K562 (cell line): ENCODE data around the gene PNMA8C. TPM values are rescaled to one million over a fixed set of nuclear protein-coding genes. Genes with fewer than 3 reads are reported as not detected.
A peak's percentile ranks its signal among the peaks of the same experiment; 100 is the strongest.

Experiments used
- ATAC-seq: fragments of 200-7000 bp; cut with Tn5 transposase; 3 replicates; pipeline ENCODE4 v1.9.1; 2020; ENCODE audit warnings: moderate library complexity
- BruUV-seq: library from RNA; stranded (reverse); fragments of 400-500 nt; replicated peaks from 2 replicates; lab custom pipeline; 2021; lab: Mats Ljungman, UMichigan
- CTCF ChIA-PET: fragments of 300-600 bp; formaldehyde crosslinking; extraction: SDS; loops from one replicate; lab custom pipeline; 2021; ENCODE audit warnings: low intra/inter-chr PET ratio; lab: Yijun Ruan, JAX
- POLR2A ChIA-PET: fragments of 300-600, 350-650 bp; sonication (Branson Sonifier 250); formaldehyde crosslinking; extraction: SDS; loops from one replicate; lab custom pipeline; 2021; ENCODE audit warnings: antibody characterized with exemption, inconsistent platforms; lab: Yijun Ruan, JAX
- DNase-seq, 4 experiments: peaks; one replicate each; pipeline versions ENCODE4 v3.0.0 to v3.0.0-alpha.2; 2011 to 2018; ENCODE audit warnings: low spot score in 3 of 4, mixed read lengths in 3 of 4; ENCODE audit errors: extremely low read depth in 1 of 4
- FAIRE-seq: peaks from 2 replicates; lab custom pipeline; 2011; peaks lifted over from hg19 to GRCh38; lab: Jason Lieb, UNC
- H2AFZ ChIP-seq: 2 replicates; pipeline ENCODE4 v1.6.0; 2011; ENCODE audit warnings: low read depth, low read length, control low read depth, inconsistent platforms
- H3K27ac ChIP-seq: fragments of 200-600 bp; 3 replicates; pipeline ENCODE4 v1.8.0; 2011; ENCODE audit warnings: low read depth, mild to moderate bottlenecking, control low read depth, inconsistent platforms, low read length, moderate library complexity, mixed read lengths; ENCODE audit errors: extremely low read depth
- H3K27me3 ChIP-seq, 2 experiments: fragments of 300-600 bp in 1 of 2; 2 replicates in 1 of 2; 3 replicates in 1 of 2; pipeline versions ENCODE4 v1.6.0 to v1.8.0; 2011; ENCODE audit warnings: inconsistent platforms in 2 of 2, low read length in 2 of 2, mild to moderate bottlenecking in 1 of 2, mixed read lengths in 1 of 2, moderate library complexity in 1 of 2; ENCODE audit not compliant: control insufficient read depth in 2 of 2, insufficient read depth in 2 of 2
- H3K36me3 ChIP-seq: fragments of 300-600 bp; 3 replicates; pipeline ENCODE4 v1.8.0; 2011; ENCODE audit warnings: mild to moderate bottlenecking, low read length, inconsistent platforms; ENCODE audit not compliant: control insufficient read depth, insufficient read depth
- H3K4me1 ChIP-seq, 2 experiments: fragments of 200-600 bp in 1 of 2; replicated peaks in 1 of 2; 2 replicates in 1 of 2; 3 replicates in 1 of 2; pipeline versions ENCODE4 v1.5.1 to v1.8.0; 2011; ENCODE audit warnings: inconsistent platforms in 2 of 2, low read length in 2 of 2, mild to moderate bottlenecking in 1 of 2, mixed read lengths in 1 of 2, moderate library complexity in 1 of 2; ENCODE audit not compliant: control insufficient read depth in 2 of 2, insufficient read depth in 2 of 2
- H3K4me2 ChIP-seq: 2 replicates; pipeline ENCODE4 v1.6.1; 2011; ENCODE audit warnings: low read length, control low read depth, inconsistent platforms, mixed read lengths; ENCODE audit not compliant: insufficient read depth
- H3K4me3 ChIP-seq: fragments of 200-600 bp; sonication (generic), shearing (Covaris generic); 2 replicates; pipeline ENCODE4 v1.5.1; 2016; ENCODE audit warnings: control low read depth, inconsistent platforms
- H3K79me2 ChIP-seq: fragments of 200-600 bp; 3 replicates; pipeline ENCODE4 v1.8.0; 2011; ENCODE audit warnings: low read length, inconsistent platforms; ENCODE audit not compliant: control insufficient read depth, insufficient read depth
- H3K9ac ChIP-seq, 2 experiments: 2 replicates each; pipeline versions ENCODE4 v1.6.0 to v1.6.1; 2011; ENCODE audit warnings: low read depth in 2 of 2, low read length in 2 of 2, control low read depth in 1 of 2, inconsistent platforms in 1 of 2, mild to moderate bottlenecking in 1 of 2, mixed read lengths in 1 of 2; ENCODE audit not compliant: insufficient read depth in 1 of 2
- H3K9me1 ChIP-seq: one replicate; pipeline ENCODE4 v1.6.0; 2011; ENCODE audit warnings: inconsistent platforms, mild to moderate bottlenecking, low read length, moderate library complexity; ENCODE audit not compliant: control insufficient read depth, insufficient read depth
- H3K9me3 ChIP-seq: replicated peaks from 2 replicates; pipeline ENCODE4 v1.5.1; 2011; ENCODE audit warnings: low read depth, low read length, inconsistent platforms; ENCODE audit not compliant: control insufficient read depth, insufficient read depth
- H4K20me1 ChIP-seq: replicated peaks from 2 replicates; pipeline ENCODE4 v1.6.1; 2011; ENCODE audit warnings: low read length, inconsistent platforms, mixed read lengths; ENCODE audit not compliant: control insufficient read depth, insufficient read depth
- ADNP ChIP-seq: fragments of 200-800 bp; sonication (Bioruptor generic); IDR thresholded peaks from 2 replicates; pipeline ENCODE4 v1.6.1; 2016; ENCODE audit warnings: missing genetic modification characterization, missing compliant biosample characterization
- BRD9 ChIP-seq: fragments of 450-650 bp; IDR thresholded peaks from 2 replicates; pipeline ENCODE4 v1.6.1; 2018; ENCODE audit warnings: low read depth; ENCODE audit not compliant: partially characterized antibody
- CBX1 ChIP-seq: sonication (generic); IDR thresholded peaks from 2 replicates; pipeline ENCODE4 v1.6.1; 2016; ENCODE audit warnings: antibody characterized with exemption, low read depth, mild to moderate bottlenecking
- CBX3 ChIP-seq, 2 experiments: IDR thresholded peaks; 1 replicate in 1 of 2; 2 replicates in 1 of 2; pipeline ENCODE4 v1.6.1; 2012; ENCODE audit warnings: inconsistent platforms in 2 of 2, low read length in 2 of 2, borderline replicate concordance in 1 of 2, control low read depth in 1 of 2
- DACH1 ChIP-seq: fragments of 450-650 bp; IDR thresholded peaks from 2 replicates; pipeline ENCODE4 v1.6.1; 2018; ENCODE audit not compliant: partially characterized antibody
- HDAC2 ChIP-seq: fragments of 450-650 bp; IDR thresholded peaks from 2 replicates; pipeline ENCODE4 v1.6.1; 2016; ENCODE audit warnings: mild to moderate bottlenecking
- HNRNPLL ChIP-seq: fragments of 200-400 bp; formaldehyde crosslinking; IDR thresholded peaks from 2 replicates; pipeline ENCODE4 v1.6.1; 2017; ENCODE audit warnings: low read length, low read depth, mild to moderate bottlenecking; ENCODE audit not compliant: poor library complexity, severe bottlenecking
- IFI16 ChIP-seq: fragments of 250-450 bp; sonication (Bioruptor Pico); IDR thresholded peaks from 2 replicates; pipeline ENCODE4 v2.1.2; 2022; ENCODE audit warnings: mild to moderate bottlenecking, inconsistent platforms
- KDM1A ChIP-seq, 2 experiments: fragments of 450-650 bp; IDR thresholded peaks; 2 replicates each; pipeline ENCODE4 v1.6.1; 2016; ENCODE audit warnings: mild to moderate bottlenecking in 2 of 2
- MYC ChIP-seq, 2 experiments: fragments of 250-450 bp in 1 of 2; sonication (Bioruptor Pico) in 1 of 2; IDR thresholded peaks; 2 replicates each; pipeline versions ENCODE4 v1.5.1 to v1.6.1; 2012 to 2021; ENCODE audit warnings: low read depth in 2 of 2, borderline replicate concordance in 1 of 2, improper control_type of control experiment in 1 of 2, low read length in 1 of 2, mild to moderate bottlenecking in 1 of 2, moderate library complexity in 1 of 2
- POLR2H ChIP-seq: IDR thresholded peaks from 2 replicates; pipeline ENCODE4 v1.6.1; 2016; ENCODE audit warnings: missing genetic modification characterization, low read depth, mild to moderate bottlenecking, control low read depth, missing compliant biosample characterization, moderate library complexity
- PYGO2 ChIP-seq: fragments of 450-650 bp; IDR thresholded peaks from 2 replicates; pipeline ENCODE4 v1.6.1; 2016; ENCODE audit warnings: mild to moderate bottlenecking, missing genetic modification characterization, moderate library complexity, missing compliant biosample characterization
- RBM25 ChIP-seq: fragments of 200-400 bp; formaldehyde crosslinking; IDR thresholded peaks from 2 replicates; pipeline ENCODE4 v1.6.1; 2018; ENCODE audit warnings: low read length, low read depth, moderate library complexity; ENCODE audit not compliant: severe bottlenecking
- SAP30 ChIP-seq: fragments of 200-600 bp; sonication (generic); IDR thresholded peaks from 2 replicates; pipeline ENCODE4 v1.6.1; 2012; ENCODE audit warnings: borderline replicate concordance, low read depth, mild to moderate bottlenecking, moderate library complexity, low read length, control low read depth, inconsistent platforms; ENCODE audit not compliant: insufficient read depth, poor library complexity, severe bottlenecking
- THRAP3 ChIP-seq: fragments of 450-650 bp; IDR thresholded peaks from 2 replicates; pipeline ENCODE4 v1.6.1; 2016; ENCODE audit warnings: mild to moderate bottlenecking, inconsistent platforms, borderline replicate concordance
- ZNF224 ChIP-seq: sonication (generic); formaldehyde crosslinking; IDR thresholded peaks from 2 replicates; pipeline ENCODE4 v1.8.0; 2022; ENCODE audit warnings: mild to moderate bottlenecking, missing genetic modification reagents
- WGBS: fragments of 100-300 bp; shearing (Covaris generic); methylation state at CpG from one replicate; pipeline ENCODE4 v1.1.6; 2016; ENCODE audit warnings: low coverage, mixed read lengths; ENCODE audit not compliant: insufficient coverage; ENCODE audit errors: missing lambda C conversion rate; 5-methylcytosine and 5-hydroxymethylcytosine counted together
- in situ Hi-C: fragments of 300-500 bp; cut with MboI; formaldehyde crosslinking; loops from 4 replicates; pipeline ENCODE4 v1.15.0; 2018; ENCODE audit warnings: inconsistent platforms, mixed read lengths
- intact Hi-C: fragments of 100-400 bp; cut with micrococcal nuclease; formaldehyde crosslinking; loops from 2 replicates; pipeline ENCODE4 v1.14.2; 2022
- polyA plus RNA-seq, 8 experiments: library from polyadenylated mRNA; depleted of rRNA in 4 of 8; stranded (reverse) in 5 of 8; unstranded in 3 of 8; fragments of >200 nt; fragmentation: Nextera tagmentation in 2 of 8; fragmentation: Illumina TruSeq in 1 of 8; extraction: Ambion mirVana in 2 of 8; extraction: Trizol in 1 of 8; gene quantifications; 2 replicates each; pipeline versions ENCODE4 v1.2.1 to v1.2.3, GENCODE V29; 2011 to 2014; ENCODE audit warnings: inconsistent platforms in 1 of 8, missing spikeins in 1 of 8
- total RNA-seq, 7 experiments: library from RNA; depleted of rRNA in 6 of 7; stranded (reverse); fragments of >200 nt in 6 of 7; fragmentation: Illumina TruSeq in 2 of 7; extraction: Trizol in 2 of 7; gene quantifications; 2 replicates each; pipeline versions ENCODE4 v1.2.1 to v1.2.3, GENCODE V29; 2011 to 2021; ENCODE audit warnings: low replicate concordance in 1 of 7
- TF ChIP-seq, protein P1 (sequence below): IDR thresholded peaks from 2 replicates; pipeline ENCODE4 v1.6.1; 2011; ENCODE audit not compliant: insufficient read length; ENCODE audit errors: extremely low read depth
- TF ChIP-seq, protein P2 (sequence below): fragments of 450-650 bp; IDR thresholded peaks from 2 replicates; pipeline ENCODE4 v1.6.1; 2016; ENCODE audit warnings: low read depth, mild to moderate bottlenecking, moderate library complexity

Gene PNMA8C
- total and polyA plus RNA-seq, 9 of the 15 experiments (the other 6 are each of a cell fraction or from before 2014, with no cell fraction given) = 0.04 to 0.05 (median 0.05) TPM; not detected in 6

DNA sequence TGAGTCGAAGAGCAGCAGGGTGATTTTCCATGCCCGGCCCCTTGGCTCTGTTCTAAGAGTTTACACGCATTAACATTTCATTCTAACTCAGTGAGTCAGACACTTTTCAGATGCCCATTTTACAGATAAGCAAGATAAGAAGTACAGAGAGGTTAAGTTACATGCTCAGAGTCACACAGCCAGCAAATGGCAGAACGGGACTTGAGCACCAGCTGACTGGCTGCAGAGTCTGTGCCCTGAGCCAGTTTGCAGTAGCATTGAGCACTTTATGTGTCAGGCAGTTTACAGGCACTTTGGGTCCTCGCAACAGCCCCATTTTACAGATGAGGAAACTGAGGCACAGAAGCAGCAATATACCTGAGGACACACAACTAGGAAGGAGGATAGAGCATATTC is 34.3 kb downstream of the PNMA8C start:
- Histone ChIP-seq H3K4me1 (peaks cover 0 to 23% of the 10 kb centered on the region in 2 experiments; a peak in 2 of 5 replicates), H3K4me3 (no peak overlapping the region), H3K36me3 (peaks cover 28% of the 10 kb centered on the region; the same call in 2 of the 3 replicates), H2AFZ (no peak overlapping the region), H3K27me3 (peaks cover 5 to 8% of the 10 kb centered on the region in 2 experiments; a peak in 2 of 5 replicates), H3K9me3 (no peaks in the 10 kb centered on the region), H3K9me1 (no peaks in the 10 kb centered on the region), H3K79me2 (no peaks in the 10 kb centered on the region), H4K20me1 (no peaks in the 10 kb centered on the region), H3K27ac (no peak overlapping the region), H3K4me2 (no peak overlapping the region), H3K9ac (no peak overlapping the region)
- WGBS = 62% methylated on average over 5 of the region's 5 CpGs
- in situ Hi-C loops (no loop called here), intact Hi-C loops (no loop called here)
- POLR2A ChIA-PET = no interaction called here
- CTCF ChIA-PET = interaction anchor here (0.5 to 13.2 kb wide), 6 partner anchors 22 to 366 kb away, joined by 3 to 325 read pairs (median 4); no protein-coding TSS in a partner anchor
- FAIRE-seq (peak; percentile 35), DNase-seq (no peak), ATAC-seq (no peak)
- BruUV-seq = no TSS peak
- peak in 1 of 2 experiments; percentile 65; a peak in 1 of 3 replicates for TF ChIP-seq CBX3 (IDR thresholded peaks at IDR 0.05; ENCODE audit: borderline replicate concordance in 1 of 2, low read length in 2 of 2)
- TF ChIP-seq RBM25 = peak; percentile 89
- no peak for TF ChIP-seq HNRNPLL
- TF ChIP-seq BRD9 = peak; percentile 63
- TF ChIP-seq PYGO2 (tag) = no peak
- 0 out of 2 replicates have a peak, but pooled peaks have one; percentile 38 for TF ChIP-seq CBX1
- TF ChIP-seq KDM1A (IDR thresholded peaks at IDR 0.05) = peak; percentile 62 to 84; a peak in 3 of 4 replicates
- no peak for TF ChIP-seq SAP30
- no peak for TF ChIP-seq ZNF224 (CRISPR knock-in tag)
- TF ChIP-seq THRAP3 = no peak
- peak; percentile 45; the same call in 1 of the 2 replicates for TF ChIP-seq HDAC2
- TF ChIP-seq IFI16 (CRISPR knock-in tag) = no peak
- no peak for TF ChIP-seq MYC (IDR thresholded peaks at IDR 0.05; ENCODE audit: low read depth, low read length)
- TF ChIP-seq MYC (CRISPR knock-in tag; IDR thresholded peaks at IDR 0.05; ENCODE audit: borderline replicate concordance, low read depth) = no peak
- TF ChIP-seq ADNP (tag) = peak; percentile 86; the same call in 1 of the 2 replicates
- TF ChIP-seq POLR2H = no peak
- TF ChIP-seq, protein P1, sequence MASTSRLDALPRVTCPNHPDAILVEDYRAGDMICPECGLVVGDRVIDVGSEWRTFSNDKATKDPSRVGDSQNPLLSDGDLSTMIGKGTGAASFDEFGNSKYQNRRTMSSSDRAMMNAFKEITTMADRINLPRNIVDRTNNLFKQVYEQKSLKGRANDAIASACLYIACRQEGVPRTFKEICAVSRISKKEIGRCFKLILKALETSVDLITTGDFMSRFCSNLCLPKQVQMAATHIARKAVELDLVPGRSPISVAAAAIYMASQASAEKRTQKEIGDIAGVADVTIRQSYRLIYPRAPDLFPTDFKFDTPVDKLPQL = no peak
- TF ChIP-seq DACH1 = peak; percentile 6
- TF ChIP-seq, protein P2, sequence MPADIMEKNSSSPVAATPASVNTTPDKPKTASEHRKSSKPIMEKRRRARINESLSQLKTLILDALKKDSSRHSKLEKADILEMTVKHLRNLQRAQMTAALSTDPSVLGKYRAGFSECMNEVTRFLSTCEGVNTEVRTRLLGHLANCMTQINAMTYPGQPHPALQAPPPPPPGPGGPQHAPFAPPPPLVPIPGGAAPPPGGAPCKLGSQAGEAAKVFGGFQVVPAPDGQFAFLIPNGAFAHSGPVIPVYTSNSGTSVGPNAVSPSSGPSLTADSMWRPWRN = no peak
